Stimulated activated memory B cell treated with anti-CD40 and anti-IgM and Interleukin-4, amounts not matched to agents 10 μg/mL and 1 μg/mL and 100 μg/mL, for 72 hours (primary cell): ENCODE measurements around the gene CAAP1.

Experiments used
- ATAC-seq: fragments of 150-1000 bp; cut with Tn5 transposase; 2 replicates; pipeline ENCODE4 v1.10.0; 2021
- H3K27ac Mint-ChIP-seq: one replicate; pipeline ENCODE4 v1.8.0; 2022; ENCODE audit warnings: mild to moderate bottlenecking, mixed read lengths
- H3K27me3 Mint-ChIP-seq: one replicate; pipeline ENCODE4 v1.8.0; 2022; ENCODE audit warnings: mixed read lengths
- H3K36me3 Mint-ChIP-seq: one replicate; pipeline ENCODE4 v1.8.0; 2022; ENCODE audit warnings: mixed read lengths
- H3K4me1 Mint-ChIP-seq: one replicate; pipeline ENCODE4 v1.8.0; 2022; ENCODE audit warnings: mixed read lengths
- H3K4me3 Mint-ChIP-seq: one replicate; pipeline ENCODE4 v1.8.0; 2022; ENCODE audit warnings: mild to moderate bottlenecking, moderate library complexity, mixed read lengths
- H3K9me3 Mint-ChIP-seq: one replicate; pipeline ENCODE4 v1.8.0; 2022; ENCODE audit warnings: mixed read lengths

Gene CAAP1

GRCh38 chr9:26892251-26893029 lies at the start of gene CAAP1:
CAAP1 (minus strand) TSS chr9:26892802; CDS start chr9:26892715, 87 bp downstream.
- H3K27ac Mint-ChIP-seq, result peak within 1 kb of the TSS; percentile 98
- peaks cover 15% of the 10 kb centered on the region for H3K36me3 Mint-ChIP-seq
- H3K9me3 Mint-ChIP-seq, result peaks cover 9% of the 10 kb centered on the region
- peaks cover 37% of the 10 kb centered on the region for H3K4me1 Mint-ChIP-seq
- H3K27me3 Mint-ChIP-seq, result no peaks in the 10 kb centered on the region
- H3K4me3 Mint-ChIP-seq, result peak within 1 kb of the TSS; percentile 93
- peak; percentile 98 for ATAC-seq

- Mint-ChIP-seq H3K4me3 (no peak overlapping the region), H3K27me3 (no peaks in the 10 kb centered on the region), H3K36me3 (peaks cover 42% of the 10 kb centered on the region), H3K4me1 (peaks cover 72% of the 10 kb centered on the region), H3K9me3 (peaks cover 5% of the 10 kb centered on the region), H3K27ac (no peak overlapping the region)
- no peak for ATAC-seq
These were observed 48.2 kb upstream of the CAAP1 start for GRCh38 chr9:26940779-26941178.

DNA sequence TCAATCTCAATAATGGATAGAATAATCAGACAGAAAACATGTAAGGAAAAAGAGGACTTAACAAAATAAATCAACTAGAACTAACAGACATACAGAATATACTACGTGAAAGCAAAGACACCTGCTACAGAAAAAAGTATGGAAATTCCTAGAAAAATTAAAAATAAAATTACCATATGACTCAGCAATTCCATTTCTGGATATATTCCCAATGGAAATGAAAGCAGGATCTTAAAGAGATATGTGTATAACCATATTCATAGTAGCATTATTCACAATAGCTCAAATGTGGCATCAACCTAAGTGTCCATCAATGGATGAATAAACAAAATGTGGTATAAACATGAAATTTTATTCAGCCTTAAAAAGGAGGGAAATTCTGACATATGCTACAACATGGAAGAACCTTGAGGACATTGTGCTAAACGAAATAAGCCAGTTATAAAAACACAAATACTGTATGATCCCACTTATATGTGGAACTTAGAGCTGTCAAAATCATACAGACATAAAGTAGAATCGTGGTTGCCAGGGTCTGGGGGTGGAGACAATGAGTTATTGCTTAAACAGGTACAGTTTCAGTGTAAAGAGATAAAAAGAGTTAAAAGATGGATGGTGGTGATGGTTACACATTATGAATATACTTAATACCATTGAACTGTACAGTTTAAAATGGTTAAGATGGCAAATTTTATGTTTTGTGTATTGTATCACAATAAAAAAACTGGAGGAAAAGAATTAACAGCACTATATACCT lies 47.5 kb upstream of the CAAP1 start:
- H3K4me3 Mint-ChIP-seq, result no peak overlapping the region
- no peak for ATAC-seq
- peaks cover 5% of the 10 kb centered on the region for H3K9me3 Mint-ChIP-seq
- H3K36me3 Mint-ChIP-seq, result peaks cover 42% of the 10 kb centered on the region
- no peaks in the 10 kb centered on the region for H3K27me3 Mint-ChIP-seq
- H3K4me1 Mint-ChIP-seq, result peaks cover 65% of the 10 kb centered on the region
- H3K27ac Mint-ChIP-seq, result no peak overlapping the region

- Mint-ChIP-seq H3K36me3 (peaks cover 42% of the 10 kb centered on the region), H3K27ac (no peak overlapping the region), H3K27me3 (no peaks in the 10 kb centered on the region), H3K4me1 (peaks cover 57% of the 10 kb centered on the region), H3K9me3 (peaks cover 5% of the 10 kb centered on the region), H3K4me3 (no peak overlapping the region)
- no peak for ATAC-seq
These were observed 45.3 kb upstream of the CAAP1 start for GRCh38 chr9:26937816-26938371.

DNA sequence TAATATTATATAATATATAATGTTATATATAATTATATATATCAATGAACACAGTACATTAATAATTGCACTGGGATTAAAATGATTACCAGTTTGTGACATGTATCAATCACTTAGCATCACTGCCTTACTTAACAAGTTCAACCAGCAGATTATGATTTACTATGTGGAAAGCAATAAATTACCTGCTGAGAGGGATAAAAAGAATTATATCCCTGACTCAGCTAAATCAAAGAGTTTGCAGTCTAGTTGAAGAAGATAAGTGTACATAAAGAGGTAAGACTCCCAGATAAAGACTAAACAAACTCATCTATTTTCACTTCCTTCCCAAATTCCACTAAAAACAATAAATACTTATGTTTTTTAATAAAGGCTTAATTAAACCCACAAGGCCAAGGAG lies 43.2 kb upstream of the CAAP1 start:
- Mint-ChIP-seq H3K4me1 (peaks cover 39% of the 10 kb centered on the region), H3K4me3 (no peak overlapping the region), H3K36me3 (peaks cover 52% of the 10 kb centered on the region), H3K27ac (no peak overlapping the region), H3K27me3 (no peaks in the 10 kb centered on the region), H3K9me3 (peaks cover 5% of the 10 kb centered on the region)
- ATAC-seq, result no peak

DNA sequence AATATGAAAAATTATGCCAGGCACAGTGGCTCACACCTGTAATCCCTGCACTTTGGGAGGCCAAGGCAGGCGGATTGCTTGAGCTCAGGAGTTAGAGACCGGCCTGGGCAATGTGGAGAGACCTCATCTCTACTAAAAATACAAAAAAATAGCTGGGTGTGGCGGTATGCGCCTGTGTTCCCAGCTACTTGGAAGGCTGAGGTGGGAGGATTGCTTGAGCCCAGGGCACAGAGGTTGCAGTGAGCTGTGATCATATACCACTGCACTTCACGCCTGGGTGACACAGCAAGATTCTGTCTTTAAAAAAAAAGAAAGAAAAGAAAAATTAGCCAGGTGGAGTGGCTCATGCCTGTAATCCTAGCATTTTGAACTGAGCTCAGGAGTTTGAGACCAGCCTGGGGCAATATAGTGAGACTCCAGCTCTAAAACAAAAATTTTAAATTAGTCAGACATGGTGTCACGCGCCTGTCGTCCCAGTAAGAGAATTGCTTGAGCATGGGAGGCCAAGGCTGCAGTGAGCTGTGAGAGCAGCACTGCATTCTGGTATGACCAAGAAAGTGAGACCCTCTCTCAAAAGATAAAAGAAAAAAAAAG lies 36.4 kb upstream of the CAAP1 start:
- Mint-ChIP-seq H3K27me3 (no peaks in the 10 kb centered on the region), H3K4me3 (no peak overlapping the region), H3K36me3 (peaks cover 44% of the 10 kb centered on the region), H3K9me3 (no peaks in the 10 kb centered on the region), H3K27ac (no peak overlapping the region), H3K4me1 (no peaks in the 10 kb centered on the region)
- ATAC-seq, result no peak

GRCh38 chr9:26925609-26926008 lies 33.0 kb upstream of the CAAP1 start:
- Mint-ChIP-seq H3K9me3 (no peaks in the 10 kb centered on the region), H3K27ac (no peak overlapping the region), H3K4me1 (no peaks in the 10 kb centered on the region), H3K27me3 (no peaks in the 10 kb centered on the region), H3K36me3 (peaks cover 53% of the 10 kb centered on the region), H3K4me3 (no peak overlapping the region)
- no peak for ATAC-seq

DNA sequence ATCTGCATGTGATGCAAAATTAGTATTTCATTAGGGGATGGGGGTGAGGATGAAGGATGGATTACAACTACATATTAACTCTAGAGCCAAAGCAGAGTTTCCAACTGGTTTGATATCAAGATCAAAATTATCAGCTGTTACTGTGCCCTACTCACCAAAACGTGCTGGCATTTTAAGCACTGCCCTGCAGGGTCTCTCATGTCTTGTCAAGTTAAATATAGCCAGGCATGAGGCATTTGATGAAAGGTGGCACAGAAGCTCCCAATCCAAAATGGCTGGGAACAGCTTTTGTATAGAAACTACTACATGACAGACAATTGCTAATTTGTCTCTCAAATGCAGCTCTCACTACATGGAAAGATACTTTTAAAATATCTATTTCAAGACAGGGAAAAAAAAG lies 27.1 kb upstream of the CAAP1 start:
- no peaks in the 10 kb centered on the region for H3K27me3 Mint-ChIP-seq
- H3K36me3 Mint-ChIP-seq, result peaks cover 79% of the 10 kb centered on the region
- no peak overlapping the region for H3K4me3 Mint-ChIP-seq
- no peak for ATAC-seq
- H3K27ac Mint-ChIP-seq, result no peak overlapping the region
- no peaks in the 10 kb centered on the region for H3K9me3 Mint-ChIP-seq
- no peaks in the 10 kb centered on the region for H3K4me1 Mint-ChIP-seq

GRCh38 chr9:26913138-26913668 lies 20.6 kb upstream of the CAAP1 start:
- Mint-ChIP-seq H3K27me3 (no peaks in the 10 kb centered on the region), H3K4me1 (no peaks in the 10 kb centered on the region), H3K9me3 (no peaks in the 10 kb centered on the region), H3K27ac (no peak overlapping the region), H3K4me3 (no peak overlapping the region), H3K36me3 (peaks cover 52% of the 10 kb centered on the region)
- no peak for ATAC-seq

- no peaks in the 10 kb centered on the region for H3K9me3 Mint-ChIP-seq
- no peak for ATAC-seq
- peaks cover 39% of the 10 kb centered on the region for H3K36me3 Mint-ChIP-seq
- H3K27ac Mint-ChIP-seq, result no peak overlapping the region
- H3K27me3 Mint-ChIP-seq, result no peaks in the 10 kb centered on the region
- no peaks in the 10 kb centered on the region for H3K4me1 Mint-ChIP-seq
- H3K4me3 Mint-ChIP-seq, result no peak overlapping the region
These were observed 12.1 kb upstream of the CAAP1 start for GRCh38 chr9:26904671-26905070.

- H3K36me3 Mint-ChIP-seq, result peaks cover 38% of the 10 kb centered on the region
- no peaks in the 10 kb centered on the region for H3K4me1 Mint-ChIP-seq
- no peak overlapping the region for H3K4me3 Mint-ChIP-seq
- ATAC-seq, result no peak
- H3K27me3 Mint-ChIP-seq, result no peaks in the 10 kb centered on the region
- H3K27ac Mint-ChIP-seq, result no peak overlapping the region
- no peaks in the 10 kb centered on the region for H3K9me3 Mint-ChIP-seq
These were observed 11.5 kb upstream of the CAAP1 start for GRCh38 chr9:26904070-26904469.

GRCh38 chr9:26893030-26893676 lies 551 bp upstream of the CAAP1 start:
- peaks cover 9% of the 10 kb centered on the region for H3K9me3 Mint-ChIP-seq
- no peak for ATAC-seq
- peaks cover 33% of the 10 kb centered on the region for H3K4me1 Mint-ChIP-seq
- peak overlapping the region; percentile 98 for H3K27ac Mint-ChIP-seq
- peak overlapping the region; percentile 93 for H3K4me3 Mint-ChIP-seq
- H3K36me3 Mint-ChIP-seq, result peaks cover 11% of the 10 kb centered on the region
- no peaks in the 10 kb centered on the region for H3K27me3 Mint-ChIP-seq

GRCh38 chr9:26891726-26892125 lies 876 bp downstream of the CAAP1 start:
- ATAC-seq, result no peak

GRCh38 chr9:26888271-26888670 lies 4.3 kb downstream of the CAAP1 start:
- peaks cover 37% of the 10 kb centered on the region for H3K4me1 Mint-ChIP-seq
- no peak for ATAC-seq
- peaks cover 15% of the 10 kb centered on the region for H3K36me3 Mint-ChIP-seq
- no peaks in the 10 kb centered on the region for H3K27me3 Mint-ChIP-seq
- no peak overlapping the region for H3K4me3 Mint-ChIP-seq
- no peak overlapping the region for H3K27ac Mint-ChIP-seq
- H3K9me3 Mint-ChIP-seq, result no peaks in the 10 kb centered on the region

More at GRCh38 chr9:26891726-26892125, 876 bp downstream of the CAAP1 start:
- peaks cover 15% of the 10 kb centered on the region for H3K36me3 Mint-ChIP-seq
- H3K27me3 Mint-ChIP-seq, result no peaks in the 10 kb centered on the region
- H3K9me3 Mint-ChIP-seq, result peaks cover 9% of the 10 kb centered on the region
- H3K4me3 Mint-ChIP-seq, result peak overlapping the region; percentile 93
- H3K4me1 Mint-ChIP-seq, result peaks cover 37% of the 10 kb centered on the region
- peak overlapping the region; percentile 98 for H3K27ac Mint-ChIP-seq

DNA sequence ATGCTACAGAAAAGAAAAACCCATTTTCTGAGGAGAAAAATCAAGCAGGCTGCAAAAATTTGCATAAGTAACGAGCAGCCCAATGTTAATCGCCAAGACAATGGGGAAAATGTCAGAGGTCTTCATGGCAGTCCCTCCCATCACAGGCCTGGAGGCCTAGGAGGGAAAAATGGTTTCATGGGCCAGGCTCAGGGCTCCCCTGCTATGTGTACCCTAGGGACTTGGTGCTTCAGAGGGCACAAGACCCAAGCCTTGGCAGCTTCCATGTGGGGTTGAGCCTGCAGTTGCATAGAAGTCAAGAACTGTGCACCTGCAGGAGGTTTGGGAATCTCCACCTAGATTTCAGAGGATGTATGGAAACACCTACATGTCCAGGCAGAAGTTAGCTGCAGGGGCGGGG lies 10.4 kb downstream of the CAAP1 start:
- Mint-ChIP-seq H3K4me1 (no peaks in the 10 kb centered on the region), H3K27ac (no peak overlapping the region), H3K9me3 (peaks cover 15% of the 10 kb centered on the region), H3K27me3 (no peaks in the 10 kb centered on the region), H3K4me3 (no peak overlapping the region), H3K36me3 (peaks cover 69% of the 10 kb centered on the region)
- ATAC-seq, result no peak
